PC-3 (cell line): ENCODE data around the gene ARHGEF37. TPM values are rescaled to one million over a fixed set of nuclear protein-coding genes. Genes with fewer than 3 reads are reported as not detected.

Source experiments
- ATAC-seq: fragments of 200-7000 bp; cut with Tn5 transposase; 2 replicates; pipeline ENCODE4 v1.9.1; 2020; ENCODE audit warnings: mild to moderate bottlenecking, moderate library complexity
- BruUV-seq: library from RNA; stranded (reverse); fragments of 400-500 nt; replicated peaks from 2 replicates; lab custom pipeline; 2021; lab: Mats Ljungman, UMichigan
- CTCF ChIA-PET: fragments of 300-600 bp; sonication (Branson Sonifier 250); formaldehyde crosslinking; loops from one replicate; lab custom pipeline; 2022; ENCODE audit warnings: antibody characterized with exemption; lab: Charles Lee
- POLR2A ChIA-PET: fragments of 300-600 bp; sonication (Branson Sonifier 250); formaldehyde crosslinking; loops from one replicate; lab custom pipeline; 2022; ENCODE audit warnings: antibody characterized with exemption; ENCODE audit not compliant: unreplicated experiment; lab: Charles Lee
- DNase-seq: peaks from one replicate; pipeline ENCODE4 v3.0.0-alpha.2; 2015
- H2AFZ ChIP-seq: fragments of 300-600 bp; sonication (generic); 2 replicates; pipeline ENCODE4 v1.6.0; 2016; ENCODE audit warnings: antibody characterized with exemption, low read length
- H3F3A ChIP-seq: fragments of 300-600 bp; sonication (generic); one replicate; pipeline ENCODE4 v1.6.0; 2017; ENCODE audit warnings: antibody characterized with exemption, low read length, control low read depth, mild to moderate bottlenecking; ENCODE audit not compliant: unreplicated experiment
- H3K27ac ChIP-seq: fragments of 300-600 bp; sonication (generic); 2 replicates; pipeline ENCODE4 v1.5.1; 2016; ENCODE audit warnings: mild to moderate bottlenecking, low read length
- H3K27me3 ChIP-seq: fragments of 300-600 bp; sonication (generic); 2 replicates; pipeline ENCODE4 v1.6.1; 2016; ENCODE audit warnings: low read length, mixed read lengths
- H3K36me3 ChIP-seq: fragments of 300-600 bp; sonication (generic); 2 replicates; pipeline ENCODE4 v1.6.1; 2016; ENCODE audit warnings: low read depth, mixed run types, low read length, mixed read lengths
- H3K4me1 ChIP-seq: fragments of 300-600 bp; sonication (generic); 2 replicates; pipeline ENCODE4 v1.5.1; 2016; ENCODE audit warnings: low read length; ENCODE audit not compliant: insufficient read depth
- H3K4me2 ChIP-seq: fragments of 300-600 bp; sonication (generic); 2 replicates; pipeline ENCODE4 v1.6.0; 2016; ENCODE audit warnings: low read length
- H3K4me3 ChIP-seq: fragments of 300-600 bp; sonication (generic); 2 replicates; pipeline ENCODE4 v1.5.1; 2016; ENCODE audit warnings: mild to moderate bottlenecking, low read length, mixed read lengths
- H3K79me2 ChIP-seq: fragments of 300-600 bp; sonication (generic); 2 replicates; pipeline ENCODE4 v1.6.1; 2017; ENCODE audit warnings: low read length, mixed read lengths
- H3K9ac ChIP-seq: fragments of 300-600 bp; sonication (generic); 2 replicates; pipeline ENCODE4 v1.6.0; 2016; ENCODE audit warnings: mild to moderate bottlenecking, low read length
- H3K9me2 ChIP-seq: fragments of 300-600 bp; sonication (generic); replicated peaks from 2 replicates; pipeline ENCODE4 v1.6.1; 2016; ENCODE audit warnings: mixed run types, low read length, mixed read lengths
- H3K9me3 ChIP-seq: fragments of 300-600 bp; sonication (generic); 2 replicates; pipeline ENCODE4 v1.6.1; 2016; ENCODE audit warnings: low read length, mixed read lengths
- H4K20me1 ChIP-seq: fragments of 300-600 bp; sonication (generic); 2 replicates; pipeline ENCODE4 v1.6.1; 2016; ENCODE audit warnings: low read length, mixed read lengths
- CTCF ChIP-seq: fragments of 300-600 bp; sonication (generic); conservative IDR thresholded peaks from 2 replicates; pipeline ENCODE4 v1.5.1; 2017; ENCODE audit warnings: antibody characterized with exemption, low read depth, mild to moderate bottlenecking, low read length
- EZH2 ChIP-seq: fragments of 300-600 bp; sonication (generic); IDR thresholded peaks from one replicate; pipeline ENCODE4 v1.6.1; 2017; ENCODE audit warnings: antibody characterized with exemption, mild to moderate bottlenecking, low read length; ENCODE audit not compliant: unreplicated experiment
- EZH2phosphoT487 ChIP-seq: fragments of 300-600 bp; sonication (generic); IDR thresholded peaks from 2 replicates; pipeline ENCODE4 v1.6.1; 2018; ENCODE audit warnings: mild to moderate bottlenecking, antibody characterized with exemption, low read length, borderline replicate concordance
- intact Hi-C: fragments of 100-400 bp; cut with micrococcal nuclease; formaldehyde crosslinking; loops from 2 replicates; pipeline ENCODE4 v1.9.0; 2023
- total RNA-seq: library from RNA; depleted of rRNA; stranded (reverse); fragments of >200 nt; gene quantifications from 2 replicates; pipeline ENCODE4 v1.2.3, GENCODE V29; 2014

Gene ARHGEF37
- total RNA-seq, 1 experiment from 2014 or later: 6.5 TPM

DNA sequence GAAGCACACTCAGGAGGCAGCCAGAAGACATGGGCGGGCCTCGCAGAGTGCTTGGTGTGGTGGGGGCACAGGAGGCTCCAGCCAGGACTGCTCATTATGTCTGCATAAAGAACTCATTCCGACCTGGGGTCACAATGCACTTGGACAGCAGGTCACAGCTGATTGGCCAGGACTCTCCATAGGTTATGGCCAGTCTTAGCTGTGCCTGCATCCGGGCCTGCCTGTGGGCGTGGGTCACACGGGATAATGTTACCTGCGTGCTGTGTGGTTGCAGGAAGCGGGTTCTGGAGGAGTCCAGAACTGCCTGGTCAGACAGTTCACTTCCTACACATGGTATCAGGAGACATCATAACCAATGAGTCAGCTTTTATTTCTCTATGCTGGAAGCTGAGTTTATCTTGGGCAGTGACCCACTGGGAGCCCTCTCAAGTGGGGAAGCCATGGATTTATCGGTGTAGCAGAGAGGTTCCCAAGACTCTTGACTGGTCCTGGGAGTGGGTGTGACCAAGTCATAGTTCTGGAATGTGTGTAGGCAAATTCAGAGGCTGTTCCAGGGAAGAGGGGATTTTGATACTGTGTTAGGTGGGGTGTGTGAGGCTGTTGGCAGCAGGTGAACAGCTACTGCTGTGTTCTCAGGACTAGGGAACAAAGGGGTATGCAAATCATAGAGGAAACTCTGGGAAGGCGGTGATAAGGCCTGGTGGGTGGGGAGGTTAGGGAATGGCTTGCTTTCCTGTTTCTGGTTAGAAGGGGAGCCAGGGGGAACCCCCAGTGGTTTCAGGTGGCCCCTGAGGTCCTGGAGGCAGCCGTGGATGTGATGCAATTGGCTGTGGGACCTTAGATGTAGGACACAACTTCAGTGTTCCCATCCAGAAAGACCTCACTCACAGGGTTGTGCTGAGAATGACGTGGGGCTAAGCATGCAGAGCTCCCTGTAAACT lies 51.3 kb downstream of the ARHGEF37 start:
- ChIA-PET POLR2A (interaction anchor here (0.7 kb wide), 1 partner anchor 1196 kb away, joined by 3 read pairs; no protein-coding TSS in a partner anchor), CTCF (no interaction called here)
- H3K9ac ChIP-seq: peak overlapping the region; percentile 34

DNA sequence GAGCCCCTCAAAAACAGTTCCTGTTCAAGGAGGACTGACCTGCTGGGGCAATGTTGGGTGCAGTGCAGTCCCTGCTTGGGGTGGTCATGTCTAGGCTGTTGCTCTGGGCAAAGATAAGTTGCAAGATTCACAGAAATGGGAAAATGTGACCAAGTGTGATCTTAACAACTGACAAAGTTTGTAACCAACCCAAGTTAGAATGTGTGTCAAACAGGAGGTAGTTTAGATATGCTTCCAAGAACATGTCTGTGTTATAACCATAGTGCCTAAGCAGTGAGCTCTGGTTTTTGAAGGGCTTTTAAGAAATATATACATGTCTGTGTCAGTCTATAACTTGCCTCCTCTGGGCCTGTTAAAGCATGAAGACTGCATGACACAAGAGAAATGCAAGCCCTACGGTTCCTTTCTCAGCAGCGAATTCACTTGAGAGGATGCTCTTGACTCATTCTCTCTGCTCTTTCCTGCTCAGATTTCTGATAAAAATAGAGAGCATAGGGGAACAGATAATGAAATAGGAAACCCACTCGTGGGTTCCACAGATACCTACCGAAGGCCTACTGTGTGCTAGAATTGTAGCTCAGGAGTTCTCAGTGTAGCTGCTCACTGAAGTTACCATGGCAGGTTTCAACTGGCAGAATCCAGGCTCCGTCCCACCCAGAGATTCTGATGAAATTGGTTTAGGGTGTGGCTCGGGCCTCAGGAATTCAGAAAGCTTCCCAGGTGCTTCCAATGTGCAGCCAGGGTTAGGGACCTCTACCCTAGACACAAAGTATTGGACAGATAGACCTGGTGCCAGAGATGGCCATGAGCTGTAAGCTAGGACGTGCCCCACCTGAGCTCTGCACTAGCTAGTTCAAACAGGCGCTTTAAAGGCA lies 52.4 kb downstream of the ARHGEF37 start:
- no peaks in the 10 kb centered on the region for H3K27me3 ChIP-seq
- no TSS peak for BruUV-seq

More for the DNA sequence above, 51.3 kb downstream of the ARHGEF37 start:
- Histone ChIP-seq H2AFZ (peak overlapping the region; percentile 4; the same call in 1 of the 2 replicates), H3K79me2 (no peaks in the 10 kb centered on the region), H4K20me1 (no peaks in the 10 kb centered on the region), H3K36me3 (no peaks in the 10 kb centered on the region), H3K9me3 (no peaks in the 10 kb centered on the region), H3K9me2 (no peaks in the 10 kb centered on the region), H3K4me2 (peak overlapping the region; percentile 2; the same call in 1 of the 2 replicates), H3K27me3 (no peaks in the 10 kb centered on the region), H3K4me1 (peaks cover 29% of the 10 kb centered on the region), H3K4me3 (no peak overlapping the region), H3F3A (no peaks in the 10 kb centered on the region), H3K27ac (peak overlapping the region; percentile 71)
- TF ChIP-seq EZH2 (no peak), EZH2phosphoT487 (no peak), CTCF (no peak)
- DNase-seq (peak; percentile 72), ATAC-seq (peak; percentile 66)
- BruUV-seq: TSS peak; percentile 15
- intact Hi-C loops: no loop called here

More for the DNA sequence above, 52.4 kb downstream of the ARHGEF37 start:
- Histone ChIP-seq H2AFZ (no peak overlapping the region), H3K27ac (peak overlapping the region; percentile 71), H4K20me1 (no peaks in the 10 kb centered on the region), H3K36me3 (no peaks in the 10 kb centered on the region), H3F3A (no peaks in the 10 kb centered on the region), H3K4me1 (peaks cover 29% of the 10 kb centered on the region), H3K79me2 (no peaks in the 10 kb centered on the region), H3K9me2 (no peaks in the 10 kb centered on the region), H3K9ac (0 out of 2 replicates have a peak overlapping the region, but pooled peaks have one; percentile 11), H3K4me2 (no peak overlapping the region), H3K9me3 (no peaks in the 10 kb centered on the region), H3K4me3 (no peak overlapping the region)
- intact Hi-C loops: no loop called here
- DNase-seq (peak; percentile 23), ATAC-seq (no peak)
- TF ChIP-seq CTCF (no peak), EZH2 (no peak), EZH2phosphoT487 (no peak)
- ChIA-PET CTCF (no interaction called here), POLR2A (interaction anchor here (0.5 kb wide), 1 partner anchor 47 kb away, joined by 3 read pairs; no protein-coding TSS in a partner anchor)
